HuH-7 (cell line): ENCODE data around the gene CFAP92.
"Not testable (repeated sequence)": the region's sequence is repeated elsewhere in the genome, so short reads cannot be mapped to it uniquely, and the experiment has no call there.

Experiments
- DNase-seq: peaks from one replicate; pipeline ENCODE4 v3.0.0; 2011; ENCODE audit warnings: low spot score

Gene CFAP92

GRCh38 chr3:128889139-128889894, 104.6 kb downstream of the CFAP92 start:
- DNase-seq: no peak

DNA sequence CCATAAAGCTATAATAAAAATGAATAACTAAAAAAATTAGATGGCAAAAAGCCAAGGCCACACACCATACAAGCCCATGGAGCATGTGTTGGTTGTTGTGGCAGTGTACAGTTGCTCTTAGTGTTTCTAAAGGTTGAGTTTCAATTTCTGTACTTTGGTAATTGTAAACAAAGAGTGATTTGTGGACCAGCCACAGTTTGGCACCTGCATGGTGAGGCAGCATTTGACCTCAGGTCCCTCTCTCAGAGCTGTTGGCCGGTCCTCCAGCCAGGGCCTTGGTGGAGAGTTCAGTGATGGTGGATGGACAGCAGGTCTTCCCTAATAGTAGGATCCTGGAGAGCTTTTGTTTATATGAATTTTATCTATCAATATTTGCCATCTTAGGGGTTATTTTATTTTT, 108.9 kb downstream of the CFAP92 start:
- DNase-seq: no peak

GRCh38 chr3:128882719-128883118, 111.2 kb downstream of the CFAP92 start:
- DNase-seq: no peak

DNA sequence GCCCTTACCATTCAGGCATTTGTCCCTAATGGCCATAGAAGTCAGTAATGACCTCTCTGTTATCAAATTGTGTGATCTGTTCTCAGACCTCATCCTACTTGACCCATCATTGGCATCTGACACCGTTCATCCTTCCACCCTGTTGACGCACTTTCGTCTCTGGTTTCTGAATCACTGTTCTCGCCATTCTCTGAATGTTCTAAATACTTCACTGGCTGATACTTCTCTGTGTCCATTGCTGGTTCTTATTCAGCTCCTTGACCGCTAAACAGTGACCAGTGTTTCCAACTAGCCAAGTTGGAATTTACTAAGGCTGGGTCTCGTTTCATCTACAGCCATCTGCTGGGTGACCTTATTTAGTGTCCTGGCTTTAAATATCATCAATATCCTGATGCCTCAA, 112.3 kb downstream of the CFAP92 start:
- no peak for DNase-seq

- DNase-seq: not testable (repeated sequence)
Observed at GRCh38 chr3:128880455-128880854, 113.4 kb downstream of the CFAP92 start.

- DNase-seq: no peak
Observed at GRCh38 chr3:128879991-128880390, 113.9 kb downstream of the CFAP92 start.

DNA sequence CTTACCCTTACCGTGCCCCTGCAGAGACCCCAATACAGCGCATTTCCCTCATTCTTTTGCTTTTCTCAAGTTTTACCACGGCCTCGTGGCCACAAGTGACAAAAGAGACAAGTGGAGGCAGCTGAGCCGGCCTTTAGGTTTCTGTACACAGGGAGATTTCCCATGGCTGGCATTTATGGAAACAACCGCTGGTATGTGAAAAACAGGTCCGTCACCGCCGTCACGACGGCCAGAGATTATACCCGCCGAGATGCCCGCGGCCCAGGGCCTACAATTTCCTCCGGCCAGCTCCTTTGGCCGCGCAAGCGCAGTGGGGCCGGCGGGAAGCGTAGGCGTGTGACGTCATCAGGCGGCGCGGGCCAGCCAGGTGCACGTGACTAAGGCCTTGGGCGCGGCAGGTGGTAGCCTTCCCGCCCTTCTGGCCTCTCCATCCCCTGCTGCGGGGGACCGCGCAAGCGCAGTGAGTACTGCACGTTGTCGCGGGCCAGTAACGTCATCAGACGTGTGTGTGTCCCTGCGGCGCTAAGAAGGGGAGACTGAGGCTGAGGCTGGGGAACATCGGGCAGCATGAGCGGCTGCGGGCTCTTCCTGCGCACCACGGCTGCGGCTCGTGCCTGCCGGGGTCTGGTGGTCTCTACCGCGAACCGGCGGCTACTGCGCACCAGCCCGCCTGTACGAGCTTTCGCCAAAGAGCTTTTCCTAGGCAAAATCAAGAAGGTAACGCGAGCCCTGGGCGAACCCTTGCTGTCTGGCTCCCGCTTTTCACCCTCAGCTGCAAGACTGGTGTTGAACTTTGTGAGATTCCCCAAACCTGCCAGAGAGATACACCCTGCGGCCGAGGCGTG, 114.5 kb downstream of the CFAP92 start, which contains the start of gene ACAD9:
TSS of gene ACAD9 (plus strand) at position 496 of the 845 bp plus-strand sequence. CDS start at position 568, 72 bp downstream.
- DNase-seq: peak; percentile 99

DNA sequence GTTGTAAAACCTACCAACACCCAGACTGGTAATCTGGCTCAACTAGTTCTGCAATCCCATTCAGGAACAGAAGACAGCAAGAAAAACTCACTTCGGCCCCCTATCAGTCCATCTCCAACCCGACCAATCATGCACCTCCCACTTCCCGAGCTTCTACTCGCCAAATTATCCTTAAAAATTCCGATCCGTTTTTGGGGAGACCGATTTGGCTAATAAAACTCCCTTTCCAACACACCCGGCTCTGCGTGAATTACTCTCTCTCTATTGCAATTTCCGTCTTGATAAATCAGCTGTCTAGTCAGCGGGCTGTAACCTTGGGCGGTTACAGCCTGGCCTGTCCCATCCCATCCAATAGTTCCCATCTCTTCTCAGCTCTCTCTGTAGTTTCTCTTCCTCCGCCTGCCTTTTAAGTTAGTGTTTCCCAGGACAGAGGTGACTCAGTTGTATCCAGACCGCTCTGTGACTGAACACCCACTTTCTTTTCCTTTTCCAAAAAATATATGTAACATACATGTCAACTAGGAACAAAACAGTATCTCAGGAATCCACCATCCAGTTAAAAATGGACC, 115.2 kb downstream of the CFAP92 start:
- peak; percentile 32 for DNase-seq

DNA sequence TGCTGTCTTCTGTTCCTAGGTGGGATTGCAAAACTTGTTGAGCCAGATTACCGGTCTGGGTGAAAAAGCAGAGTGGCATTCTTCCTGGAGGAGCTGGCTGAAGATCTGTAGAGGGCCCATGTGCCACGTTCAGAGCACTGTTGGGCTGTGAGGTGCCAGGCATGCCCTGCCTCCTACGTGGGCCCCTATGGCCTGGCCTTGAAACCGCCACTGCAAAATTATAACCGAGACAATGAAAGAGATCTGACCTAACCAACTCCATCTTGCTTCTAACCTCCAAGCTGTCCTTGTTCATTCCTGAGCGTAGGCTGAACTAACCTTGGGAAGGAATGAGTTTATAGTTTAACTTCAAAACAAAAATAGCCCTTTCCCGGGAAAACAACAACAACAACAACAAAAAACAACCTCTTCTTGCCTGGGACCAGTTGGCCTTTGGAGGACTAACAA, 115.8 kb downstream of the CFAP92 start:
- no peak for DNase-seq

DNA sequence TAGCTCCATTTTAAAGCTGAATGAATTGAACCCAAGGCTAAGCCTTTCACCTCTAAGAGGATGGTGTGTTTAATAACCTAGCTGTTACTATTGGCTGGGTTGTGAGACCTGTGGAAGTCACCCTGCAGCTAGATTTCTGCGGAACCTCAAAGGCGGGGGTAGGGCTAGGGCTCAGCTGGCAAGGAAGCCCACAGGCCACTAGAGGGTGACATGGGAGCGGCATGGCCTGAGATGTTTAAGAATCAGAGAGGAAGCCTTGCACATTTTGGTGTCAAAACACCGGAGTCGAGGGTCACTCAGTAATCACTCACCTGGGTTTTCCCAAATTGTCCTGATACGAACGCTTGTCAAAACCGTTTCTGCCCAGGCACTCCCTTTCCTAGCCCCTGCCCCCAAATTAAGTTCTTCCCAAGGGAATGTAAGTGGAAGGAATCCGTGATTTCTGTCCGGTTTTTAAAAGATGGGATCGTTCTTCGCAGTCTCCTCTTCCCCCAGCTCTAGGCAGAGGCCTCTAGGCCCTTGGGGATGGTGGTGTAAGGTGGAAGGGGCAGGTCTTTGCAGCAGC, 118.2 kb downstream of the CFAP92 start:
- DNase-seq: peak; percentile 77

DNA sequence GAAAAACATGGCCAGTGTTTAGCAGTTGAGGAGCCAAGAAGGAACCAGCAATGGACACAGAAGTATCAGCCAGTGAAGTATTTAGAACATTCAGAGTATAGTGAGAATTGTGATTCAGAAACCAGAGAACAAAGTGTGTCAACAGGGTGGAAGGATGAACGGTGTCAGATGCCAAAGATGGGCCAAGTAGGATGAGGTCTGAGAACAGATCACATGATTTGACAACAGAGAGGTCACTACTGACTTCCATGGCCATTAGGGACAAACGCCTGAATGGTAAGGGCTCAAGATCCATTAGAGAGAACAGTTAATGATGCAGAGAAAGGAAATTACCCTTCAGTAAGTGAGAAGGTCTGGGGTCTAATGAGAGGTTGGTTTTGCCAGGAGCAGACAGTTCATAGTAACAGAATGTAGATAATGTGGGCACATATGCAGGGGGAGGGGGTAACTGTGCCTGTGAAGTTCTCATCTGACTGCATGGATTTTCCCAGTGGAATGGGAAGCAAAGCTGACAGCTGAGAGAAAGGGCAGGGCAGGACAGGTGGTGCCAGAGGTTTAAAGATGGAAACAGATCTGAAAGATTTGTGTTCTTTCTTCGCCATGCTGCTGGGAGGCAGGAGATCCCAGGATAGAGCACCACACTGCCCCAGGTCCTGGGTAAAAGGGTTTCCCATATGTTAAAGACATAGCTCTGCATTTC, 119.2 kb downstream of the CFAP92 start:
- DNase-seq: no peak

DNA sequence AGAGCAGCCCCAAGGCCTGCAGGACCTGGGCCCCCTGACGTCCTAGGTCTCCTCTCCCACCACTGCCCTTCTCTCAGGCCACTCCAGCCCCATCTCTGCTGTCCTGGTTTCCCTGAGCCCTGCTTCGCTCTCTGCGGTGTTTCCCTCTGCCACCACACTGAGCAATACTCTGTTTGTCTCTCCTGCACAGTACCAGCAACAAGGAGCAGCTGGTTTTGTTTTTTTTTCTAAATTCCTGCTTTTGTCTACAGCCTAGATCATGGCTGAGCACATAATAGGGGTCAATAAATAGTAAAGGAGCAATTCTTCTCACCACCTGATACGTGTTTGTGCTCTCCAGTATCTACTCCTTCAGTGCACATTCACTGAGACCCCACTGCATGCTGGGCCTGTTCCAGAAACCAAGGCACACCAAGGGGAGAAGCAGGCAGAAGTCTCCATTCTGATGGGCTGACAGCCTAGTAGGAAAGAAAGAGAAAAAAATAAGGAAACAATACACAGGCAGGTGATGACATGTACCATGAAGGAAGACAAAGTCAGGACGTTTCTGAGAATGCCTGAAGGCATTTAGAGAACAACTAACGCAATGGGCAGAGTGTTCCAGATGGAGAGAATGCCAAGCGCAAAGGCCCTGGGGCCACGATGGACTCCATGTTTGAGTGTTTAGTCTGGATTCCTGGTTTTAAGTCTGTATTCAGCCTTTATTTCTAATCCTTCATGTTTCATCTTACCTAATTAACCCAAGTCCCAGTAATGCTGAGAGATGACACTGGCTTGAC, 120.4 kb downstream of the CFAP92 start:
- DNase-seq: no peak

- DNase-seq: no peak
Observed at GRCh38 chr3:128872744-128873143, 121.1 kb downstream of the CFAP92 start.

- DNase-seq: no peak
Observed at GRCh38 chr3:128872282-128872681, 121.6 kb downstream of the CFAP92 start.

DNA sequence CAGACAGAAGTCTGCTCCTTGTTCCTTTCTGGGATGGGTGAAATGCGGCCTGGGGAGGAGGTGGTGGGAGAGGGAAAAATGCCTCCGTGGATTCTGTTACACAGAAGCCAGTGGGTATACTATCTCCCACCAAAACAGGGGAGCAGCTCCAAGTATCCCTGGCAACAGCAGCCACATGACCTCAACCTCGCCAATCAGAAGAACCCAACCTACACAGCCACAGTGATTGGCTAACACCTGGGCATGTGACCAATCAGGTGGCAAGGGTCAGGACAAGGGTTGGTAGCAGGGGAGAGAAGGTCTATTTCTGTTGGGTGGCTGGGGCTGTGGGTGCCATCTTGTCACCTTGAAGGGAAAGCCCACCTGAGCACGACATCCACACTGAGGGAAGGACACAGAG, 123.5 kb downstream of the CFAP92 start:
- no peak for DNase-seq

GRCh38 chr3:128867200-128868125, 126.4 kb downstream of the CFAP92 start:
- no peak for DNase-seq

GRCh38 chr3:128864849-128865804, 128.7 kb downstream of the CFAP92 start:
- not testable (repeated sequence) for DNase-seq

GRCh38 chr3:128864351-128864811, 129.5 kb downstream of the CFAP92 start:
- DNase-seq: no peak

GRCh38 chr3:128863560-128863959, 130.3 kb downstream of the CFAP92 start:
- no peak for DNase-seq
